GM21423 (cell line): ENCODE data around the gene OTUD5.
"Not testable (repeated sequence)": the region's sequence is repeated elsewhere in the genome, so short reads cannot be mapped to it uniquely, and the experiment has no call there.

Source experiments
- ATAC-seq: cut with Tn5 transposase; IDR thresholded peaks from one replicate; pipeline ENCODE4 v1.9.1; 2021; ENCODE audit warnings: mild to moderate bottlenecking, moderate library complexity; ENCODE audit not compliant: unreplicated experiment

The OTUD5 gene

GRCh38 chrX:48957477-48957826 is at the start of gene OTUD5:
OTUD5 (minus strand) TSS chrX:48957607; CDS start chrX:48957570, 37 bp downstream.
- ATAC-seq = peak; percentile 29

- ATAC-seq = no peak
Observed at GRCh38 chrX:49003696-49004095, 46.3 kb upstream of the OTUD5 start.

GRCh38 chrX:49002091-49002935 is 44.9 kb upstream of the OTUD5 start, which contains the start of gene GRIPAP1:
GRIPAP1 (minus strand) TSS chrX:49002264; CDS start chrX:49002229, 35 bp downstream.
- peak; percentile 80 for ATAC-seq

- ATAC-seq = peak; percentile 31
Observed at GRCh38 chrX:49001521-49002090, 44.2 kb upstream of the OTUD5 start.

- no peak for ATAC-seq
Observed at GRCh38 chrX:49000636-49001035, 43.2 kb upstream of the OTUD5 start.

- no peak for ATAC-seq
Observed at GRCh38 chrX:48999030-48999429, 41.6 kb upstream of the OTUD5 start.

GRCh38 chrX:48998391-48998790 is 41.0 kb upstream of the OTUD5 start:
- no peak for ATAC-seq

- no peak for ATAC-seq
Observed at GRCh38 chrX:48997865-48998264, 40.5 kb upstream of the OTUD5 start.

- no peak for ATAC-seq
Observed at GRCh38 chrX:48997455-48997854, 40.0 kb upstream of the OTUD5 start.

GRCh38 chrX:48996969-48997368 is 39.6 kb upstream of the OTUD5 start:
- no peak for ATAC-seq

GRCh38 chrX:48992341-48992740 is 34.9 kb upstream of the OTUD5 start:
- ATAC-seq = no peak

GRCh38 chrX:48989483-48989882 is 32.1 kb upstream of the OTUD5 start:
- ATAC-seq = no peak

GRCh38 chrX:48983896-48984295 is 26.5 kb upstream of the OTUD5 start:
- ATAC-seq = no peak

- no peak for ATAC-seq
Observed at GRCh38 chrX:48983081-48983480, 25.7 kb upstream of the OTUD5 start.

- no peak for ATAC-seq
Observed at GRCh38 chrX:48981178-48981577, 23.8 kb upstream of the OTUD5 start.

- not testable (repeated sequence) for ATAC-seq
Observed at GRCh38 chrX:48980341-48980740, 22.9 kb upstream of the OTUD5 start.

GRCh38 chrX:48978226-48978625 is 20.8 kb upstream of the OTUD5 start:
- no peak for ATAC-seq

- no peak for ATAC-seq
Observed at GRCh38 chrX:48976086-48976485, 18.7 kb upstream of the OTUD5 start.

GRCh38 chrX:48975541-48975940 is 18.1 kb upstream of the OTUD5 start:
- ATAC-seq = no peak

- ATAC-seq = no peak
Observed at GRCh38 chrX:48975041-48975440, 17.6 kb upstream of the OTUD5 start.

GRCh38 chrX:48974574-48974973 is 17.2 kb upstream of the OTUD5 start:
- ATAC-seq = no peak

GRCh38 chrX:48974033-48974432 is 16.6 kb upstream of the OTUD5 start:
- no peak for ATAC-seq
